ENCODE results near the gene FRS2. TPM values are rescaled to one million over a fixed set of nuclear protein-coding genes. Genes with fewer than 3 reads are reported as not detected.
A peak's percentile ranks its signal among the peaks of the same experiment; 100 is the strongest.

FRS2 gene, protein sequence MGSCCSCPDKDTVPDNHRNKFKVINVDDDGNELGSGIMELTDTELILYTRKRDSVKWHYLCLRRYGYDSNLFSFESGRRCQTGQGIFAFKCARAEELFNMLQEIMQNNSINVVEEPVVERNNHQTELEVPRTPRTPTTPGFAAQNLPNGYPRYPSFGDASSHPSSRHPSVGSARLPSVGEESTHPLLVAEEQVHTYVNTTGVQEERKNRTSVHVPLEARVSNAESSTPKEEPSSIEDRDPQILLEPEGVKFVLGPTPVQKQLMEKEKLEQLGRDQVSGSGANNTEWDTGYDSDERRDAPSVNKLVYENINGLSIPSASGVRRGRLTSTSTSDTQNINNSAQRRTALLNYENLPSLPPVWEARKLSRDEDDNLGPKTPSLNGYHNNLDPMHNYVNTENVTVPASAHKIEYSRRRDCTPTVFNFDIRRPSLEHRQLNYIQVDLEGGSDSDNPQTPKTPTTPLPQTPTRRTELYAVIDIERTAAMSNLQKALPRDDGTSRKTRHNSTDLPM
- 19.8 TPM for polyA plus RNA-seq (2013, experiment 1 of 2)
- 20.7 TPM for polyA plus RNA-seq (2013, experiment 2 of 2)

DNA sequence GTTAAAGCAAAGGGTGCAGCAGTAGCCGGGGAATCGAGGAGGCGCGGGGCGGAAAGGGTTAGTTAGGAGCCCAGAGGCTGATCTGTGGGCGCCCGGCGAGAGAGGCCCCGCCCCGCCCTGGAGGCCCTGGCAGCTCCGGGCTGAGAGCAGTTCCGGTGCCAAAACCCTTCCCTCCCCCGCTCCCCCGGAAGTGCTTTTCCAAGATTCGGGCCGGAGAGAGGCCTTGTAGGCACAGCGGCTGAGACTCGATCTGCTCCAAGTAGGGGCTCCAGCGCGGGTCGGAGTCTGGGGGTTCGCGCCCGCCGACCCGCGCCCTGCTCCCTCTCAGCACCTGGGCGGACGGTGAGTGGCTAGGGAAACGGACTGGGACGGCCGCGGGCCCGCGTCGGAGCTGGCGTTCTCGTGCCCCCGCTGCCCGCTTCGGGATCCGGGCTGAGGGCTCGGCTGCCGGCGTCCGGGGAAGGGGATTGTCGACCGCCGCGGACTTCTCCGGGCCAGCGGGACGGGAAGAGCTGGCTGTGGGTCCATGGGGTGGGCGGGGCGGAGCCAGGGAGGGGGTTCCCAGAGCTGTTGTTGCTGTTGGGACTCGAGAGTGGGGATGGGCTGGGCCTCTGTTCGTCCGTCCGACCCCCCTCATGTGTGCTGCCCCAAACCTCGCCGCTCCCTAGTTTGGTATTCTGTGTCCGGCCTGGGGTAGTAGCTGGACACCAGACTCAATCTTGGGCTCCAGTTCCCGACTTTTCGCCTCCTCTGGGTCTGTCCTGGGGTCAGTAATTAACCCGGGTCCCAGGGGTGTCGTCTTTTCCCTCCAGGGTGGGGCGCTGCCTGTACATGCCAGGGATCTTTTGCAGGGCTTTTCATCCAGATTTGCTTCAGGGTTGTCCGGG lies at the start of gene FRS2:
Gene FRS2 (plus strand): TSS at position 200 of the 887 bp plus-strand sequence. CDS start 98,643 bp downstream, outside the sequence.
- no peaks in the 10 kb centered on the region for H3K27me3 ChIP-seq (ENCODE audit: insufficient read depth, low read length)
- no peaks in the 10 kb centered on the region for H3K9me3 ChIP-seq (ENCODE audit: insufficient read depth, low read depth, low read length)
- peak within 1 kb of the TSS; percentile 95 for H3K9ac ChIP-seq (ENCODE audit: low read depth, low read length)
- H3K4me3 ChIP-seq (ENCODE audit: low read length): peak within 1 kb of the TSS; percentile 96
- peaks cover 64% of the 10 kb centered on the region for H3K4me1 ChIP-seq (ENCODE audit: insufficient read depth, low read length)
- peak within 1 kb of the TSS; percentile 99 for H3K27ac ChIP-seq (ENCODE audit: low read depth, low read length)
- no peaks in the 10 kb centered on the region for H3K36me3 ChIP-seq (ENCODE audit: insufficient read depth, low read length)
- WGBS: under 1% methylated on average over 68 of the region's 68 CpGs

DNA sequence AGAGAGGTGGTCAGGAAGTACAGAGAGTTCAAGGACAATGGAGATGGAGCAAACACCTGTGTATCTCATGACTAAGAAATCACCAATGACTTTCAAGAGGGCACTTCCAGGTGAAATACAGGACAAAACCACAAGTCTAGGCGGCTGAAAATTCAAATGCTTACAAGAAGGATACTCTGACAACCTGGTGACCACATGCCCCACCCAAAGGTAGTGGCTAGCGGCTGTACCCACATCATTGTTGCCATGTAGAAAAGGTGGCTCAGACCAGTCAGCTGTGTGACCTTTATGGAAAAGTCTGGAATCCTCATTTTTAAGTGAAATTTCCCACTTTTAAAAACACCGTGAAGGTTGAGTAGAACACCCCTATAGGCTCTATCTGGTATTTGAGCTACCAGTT lies 48.6 kb upstream of the FRS2 start:
- no peak overlapping the region for H3K4me3 ChIP-seq (ENCODE audit: low read length)
- no peaks in the 10 kb centered on the region for H3K36me3 ChIP-seq (ENCODE audit: insufficient read depth, low read length)
- WGBS: 96% methylated on average over 3 of the region's 3 CpGs
- no peaks in the 10 kb centered on the region for H3K9me3 ChIP-seq (ENCODE audit: insufficient read depth, low read depth, low read length)
- H3K4me1 ChIP-seq (ENCODE audit: insufficient read depth, low read length): no peaks in the 10 kb centered on the region
- no peak overlapping the region for H3K9ac ChIP-seq (ENCODE audit: low read depth, low read length)
- no peak overlapping the region for H3K27ac ChIP-seq (ENCODE audit: low read depth, low read length)
- H3K27me3 ChIP-seq (ENCODE audit: insufficient read depth, low read length): no peaks in the 10 kb centered on the region

DNA sequence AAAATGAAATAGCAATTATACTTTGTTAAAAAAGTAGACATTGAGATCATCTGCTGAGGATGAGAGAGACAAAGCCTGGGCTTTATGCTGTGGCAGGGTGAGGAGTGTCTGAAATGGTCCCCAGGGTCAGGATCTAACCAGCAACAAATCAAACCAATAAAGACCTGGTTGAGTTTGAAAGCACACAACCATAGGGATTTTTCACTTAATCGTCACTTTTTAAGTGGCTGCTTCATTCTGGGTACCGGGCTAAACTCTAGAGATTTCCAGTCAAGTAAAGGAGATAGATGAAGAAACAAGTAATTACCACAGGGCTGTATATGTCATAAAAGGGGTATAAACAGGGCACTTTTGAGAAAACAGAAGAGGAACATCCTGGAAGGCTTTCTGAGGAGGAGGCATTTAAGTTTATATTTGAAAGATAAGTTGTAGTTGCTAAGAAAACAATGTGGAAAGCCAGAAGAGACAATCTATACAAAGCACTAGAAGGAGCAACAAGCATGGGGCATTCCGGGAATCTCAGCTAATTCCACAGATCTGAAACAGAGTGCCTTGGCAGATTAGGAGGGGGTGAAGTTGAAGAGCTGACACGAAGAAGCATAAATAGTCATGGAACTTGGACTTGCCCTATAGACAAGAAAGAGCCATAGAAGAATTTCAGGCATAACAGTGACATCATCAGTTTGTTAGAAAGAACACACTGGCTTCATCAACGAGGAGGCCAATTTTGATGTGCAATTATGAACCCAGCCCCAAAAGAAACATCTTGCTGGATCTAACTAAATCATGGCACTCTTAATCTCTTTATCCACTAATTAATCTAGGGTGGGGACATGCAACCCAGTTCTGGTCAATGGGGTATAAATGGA lies 46.9 kb upstream of the FRS2 start:
- Histone ChIP-seq H3K27me3 (ENCODE audit: insufficient read depth, low read length) (no peaks in the 10 kb centered on the region), H3K4me1 (ENCODE audit: insufficient read depth, low read length) (no peaks in the 10 kb centered on the region), H3K9ac (ENCODE audit: low read depth, low read length) (no peak overlapping the region), H3K36me3 (ENCODE audit: insufficient read depth, low read length) (no peaks in the 10 kb centered on the region), H3K4me3 (ENCODE audit: low read length) (no peak overlapping the region), H3K9me3 (ENCODE audit: insufficient read depth, low read depth, low read length) (no peaks in the 10 kb centered on the region), H3K27ac (ENCODE audit: low read depth, low read length) (no peak overlapping the region)
- WGBS: 89% methylated on average over 5 of the region's 5 CpGs

DNA sequence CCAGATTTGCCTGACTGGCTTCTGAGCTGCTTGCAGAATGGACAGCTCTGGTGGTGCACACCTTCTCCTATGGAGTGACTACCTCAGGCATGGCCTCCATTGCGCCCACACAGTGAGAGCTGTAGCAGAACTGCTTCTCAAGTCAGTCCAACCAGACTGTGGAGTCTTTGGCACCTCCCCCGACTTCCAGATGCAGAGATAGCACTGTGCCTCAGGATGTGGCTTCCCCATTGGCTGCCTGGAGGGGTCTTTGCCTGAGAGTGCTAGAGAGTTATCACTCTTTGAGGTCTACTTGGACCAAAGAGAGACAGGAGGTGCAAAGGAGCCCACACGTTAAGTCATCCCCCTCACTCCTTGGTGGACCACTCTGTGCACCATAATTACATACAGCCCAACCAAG lies 44.8 kb upstream of the FRS2 start:
- H3K4me1 ChIP-seq (ENCODE audit: insufficient read depth, low read length): no peaks in the 10 kb centered on the region
- H3K27me3 ChIP-seq (ENCODE audit: insufficient read depth, low read length): no peaks in the 10 kb centered on the region
- H3K9ac ChIP-seq (ENCODE audit: low read depth, low read length): no peak overlapping the region
- no peak overlapping the region for H3K4me3 ChIP-seq (ENCODE audit: low read length)
- H3K36me3 ChIP-seq (ENCODE audit: insufficient read depth, low read length): no peaks in the 10 kb centered on the region
- no peaks in the 10 kb centered on the region for H3K9me3 ChIP-seq (ENCODE audit: insufficient read depth, low read depth, low read length)
- WGBS: 94% methylated on average over 3 of the region's 3 CpGs
- H3K27ac ChIP-seq (ENCODE audit: low read depth, low read length): no peak overlapping the region

DNA sequence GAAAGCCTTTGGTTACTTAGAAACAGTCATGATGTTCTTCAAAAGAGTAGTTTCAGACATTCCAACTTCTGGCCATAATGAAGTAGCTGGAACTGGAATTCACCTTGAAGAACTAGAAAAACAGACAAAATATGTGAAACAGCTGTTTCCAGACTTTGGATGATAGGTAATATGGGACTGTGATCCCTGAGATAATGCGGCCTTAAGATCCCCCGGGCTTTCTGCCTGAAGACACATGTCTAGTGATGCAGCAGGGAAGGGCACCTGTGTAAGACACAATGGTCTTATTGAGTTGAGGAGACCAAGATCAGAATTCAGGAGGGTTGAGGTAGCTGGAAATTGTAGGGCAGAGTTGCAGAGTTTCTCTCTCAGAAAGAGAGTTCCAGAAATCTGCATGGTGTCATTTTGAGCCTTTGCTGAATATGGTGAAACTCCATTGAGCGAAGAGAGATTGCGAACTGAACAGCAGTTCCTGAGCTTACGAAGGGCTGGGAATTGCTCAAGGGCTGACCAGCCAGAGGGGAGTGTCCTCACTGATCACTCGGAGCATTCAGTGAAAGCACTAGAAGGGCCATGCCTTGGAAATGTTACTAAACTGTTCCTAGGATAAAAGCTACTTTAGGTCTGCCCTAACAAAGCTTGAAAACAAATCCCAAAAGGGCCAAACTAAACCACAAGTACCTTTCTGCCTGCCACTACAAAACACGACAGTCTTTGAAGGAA lies 41.7 kb upstream of the FRS2 start:
- H3K4me1 ChIP-seq (ENCODE audit: insufficient read depth, low read length): no peaks in the 10 kb centered on the region
- WGBS: 91% methylated on average over 7 of the region's 7 CpGs
- H3K9me3 ChIP-seq (ENCODE audit: insufficient read depth, low read depth, low read length): no peaks in the 10 kb centered on the region
- no peak overlapping the region for H3K4me3 ChIP-seq (ENCODE audit: low read length)
- no peaks in the 10 kb centered on the region for H3K36me3 ChIP-seq (ENCODE audit: insufficient read depth, low read length)
- H3K27me3 ChIP-seq (ENCODE audit: insufficient read depth, low read length): no peaks in the 10 kb centered on the region
- H3K9ac ChIP-seq (ENCODE audit: low read depth, low read length): no peak overlapping the region
- H3K27ac ChIP-seq (ENCODE audit: low read depth, low read length): no peak overlapping the region

DNA sequence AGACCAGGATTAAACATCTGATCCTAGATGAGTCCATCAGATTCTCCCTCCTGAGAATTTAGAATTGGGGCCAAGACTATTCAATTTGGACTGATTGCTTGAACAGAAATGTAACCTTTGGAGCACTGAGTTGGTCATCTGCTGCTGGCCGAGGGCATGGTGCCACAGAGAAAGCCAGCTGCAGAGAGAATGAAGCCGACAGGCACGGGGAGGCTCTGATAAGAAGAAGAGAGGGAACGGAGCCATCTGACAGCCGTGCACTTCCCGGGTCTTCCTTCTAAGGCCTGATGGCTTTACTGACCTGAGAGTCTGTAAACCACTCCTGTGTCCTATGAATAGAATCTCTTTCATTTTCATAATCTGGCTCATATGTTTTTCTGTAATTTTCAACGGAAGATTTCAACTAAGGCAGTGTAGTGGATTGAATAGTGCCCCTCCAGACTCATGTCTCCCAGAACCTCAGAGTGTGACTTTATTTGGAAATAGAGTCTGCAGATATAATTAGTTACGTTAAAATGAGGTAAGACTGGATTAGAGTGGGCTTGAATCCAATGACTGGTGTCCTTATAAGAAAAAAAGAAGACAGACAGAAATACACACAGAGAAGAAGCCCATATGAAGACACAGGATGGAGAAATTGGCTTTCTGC lies 39.1 kb upstream of the FRS2 start:
- Histone ChIP-seq H3K4me3 (ENCODE audit: low read length) (no peak overlapping the region), H3K9me3 (ENCODE audit: insufficient read depth, low read depth, low read length) (no peaks in the 10 kb centered on the region), H3K27ac (ENCODE audit: low read depth, low read length) (no peak overlapping the region), H3K36me3 (ENCODE audit: insufficient read depth, low read length) (no peaks in the 10 kb centered on the region), H3K27me3 (ENCODE audit: insufficient read depth, low read length) (no peaks in the 10 kb centered on the region), H3K4me1 (ENCODE audit: insufficient read depth, low read length) (no peaks in the 10 kb centered on the region), H3K9ac (ENCODE audit: low read depth, low read length) (no peak overlapping the region)
- WGBS: 88% methylated on average over 8 of the region's 8 CpGs

DNA sequence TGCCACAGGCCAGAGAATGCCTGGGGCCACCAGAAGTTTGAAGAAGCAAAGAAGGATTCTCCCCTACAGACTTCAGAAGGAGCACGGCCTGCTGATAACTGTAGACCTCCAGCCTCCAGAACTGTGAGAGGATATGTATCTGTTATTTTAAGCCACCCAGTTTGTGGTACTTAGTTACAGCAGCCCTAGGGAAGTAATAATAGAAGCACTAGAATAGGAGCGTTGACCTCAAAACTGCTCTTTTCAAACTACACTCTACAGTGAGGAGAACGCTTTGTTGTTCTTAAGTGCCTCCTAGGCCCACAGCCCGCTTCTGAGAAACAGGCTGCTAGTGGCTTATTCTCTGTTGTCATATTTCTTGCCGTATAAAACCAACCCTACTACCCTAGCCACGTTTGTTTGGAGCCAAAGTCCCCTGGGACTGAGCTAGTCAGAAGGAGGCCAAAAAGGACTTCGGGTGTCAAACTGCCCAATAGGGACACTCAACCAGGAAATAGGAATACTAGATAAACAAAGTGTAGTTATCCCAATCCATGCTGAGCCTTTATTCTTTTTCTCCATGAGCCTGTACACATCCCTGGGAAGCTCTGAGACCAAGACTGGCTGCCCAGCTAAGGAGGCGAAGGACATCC lies 38.5 kb upstream of the FRS2 start:
- Histone ChIP-seq H3K4me3 (ENCODE audit: low read length) (no peak overlapping the region), H3K36me3 (ENCODE audit: insufficient read depth, low read length) (no peaks in the 10 kb centered on the region), H3K27ac (ENCODE audit: low read depth, low read length) (no peak overlapping the region), H3K9ac (ENCODE audit: low read depth, low read length) (no peak overlapping the region), H3K4me1 (ENCODE audit: insufficient read depth, low read length) (no peaks in the 10 kb centered on the region), H3K27me3 (ENCODE audit: insufficient read depth, low read length) (no peaks in the 10 kb centered on the region), H3K9me3 (ENCODE audit: insufficient read depth, low read depth, low read length) (no peaks in the 10 kb centered on the region)
- 97% methylated on average over 8 of the region's 8 CpGs for WGBS

DNA sequence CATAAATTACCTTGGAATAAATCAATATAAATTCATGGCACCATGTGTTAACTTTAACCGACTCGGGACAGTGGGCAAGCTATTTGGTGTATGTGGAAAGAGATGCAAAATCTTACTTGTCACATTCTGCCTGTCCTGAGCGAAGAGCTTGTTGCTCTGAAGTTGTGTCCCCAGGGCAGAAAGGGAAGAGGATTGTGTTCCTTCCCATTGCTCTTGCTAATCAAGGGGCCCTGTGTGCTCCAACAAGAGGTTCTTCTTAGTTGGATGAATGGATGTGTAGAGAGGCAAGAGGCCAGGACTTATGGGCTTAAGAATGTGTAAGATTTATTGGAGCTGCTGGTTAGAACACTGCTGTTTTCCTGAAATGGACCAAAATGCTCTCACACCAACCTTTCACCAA lies 36.5 kb upstream of the FRS2 start:
- H3K4me1 ChIP-seq (ENCODE audit: insufficient read depth, low read length): no peaks in the 10 kb centered on the region
- no peak overlapping the region for H3K9ac ChIP-seq (ENCODE audit: low read depth, low read length)
- H3K27ac ChIP-seq (ENCODE audit: low read depth, low read length): no peak overlapping the region
- no peaks in the 10 kb centered on the region for H3K36me3 ChIP-seq (ENCODE audit: insufficient read depth, low read length)
- no peaks in the 10 kb centered on the region for H3K9me3 ChIP-seq (ENCODE audit: insufficient read depth, low read depth, low read length)
- no peak overlapping the region for H3K4me3 ChIP-seq (ENCODE audit: low read length)
- 92% methylated on average over 3 of the region's 3 CpGs for WGBS
- no peaks in the 10 kb centered on the region for H3K27me3 ChIP-seq (ENCODE audit: insufficient read depth, low read length)

DNA sequence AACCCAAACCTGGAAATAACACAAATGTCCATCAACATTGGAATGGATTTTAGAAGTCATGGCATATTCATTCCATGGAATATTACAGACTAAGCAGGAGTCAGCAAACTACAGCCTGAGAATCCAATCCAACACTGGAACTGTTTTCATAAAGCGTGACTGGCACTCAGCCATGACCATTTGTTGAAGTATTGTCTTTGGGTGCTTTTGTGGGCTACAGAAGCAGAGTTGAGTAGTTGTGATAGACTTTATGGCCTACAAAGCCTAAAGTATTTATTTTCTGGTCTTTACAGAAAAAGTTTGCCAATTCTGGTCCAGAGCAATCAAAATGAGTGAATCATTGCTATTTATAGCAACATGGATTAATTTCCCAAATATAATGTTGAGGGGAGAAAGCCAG lies 34.5 kb upstream of the FRS2 start:
- Histone ChIP-seq H3K27me3 (ENCODE audit: insufficient read depth, low read length) (no peaks in the 10 kb centered on the region), H3K36me3 (ENCODE audit: insufficient read depth, low read length) (no peaks in the 10 kb centered on the region), H3K27ac (ENCODE audit: low read depth, low read length) (no peak overlapping the region), H3K9me3 (ENCODE audit: insufficient read depth, low read depth, low read length) (no peaks in the 10 kb centered on the region), H3K4me1 (ENCODE audit: insufficient read depth, low read length) (no peaks in the 10 kb centered on the region), H3K9ac (ENCODE audit: low read depth, low read length) (no peak overlapping the region), H3K4me3 (ENCODE audit: low read length) (no peak overlapping the region)
- WGBS: 100% methylated on average over 1 of the region's 1 CpG
